ENCODE measurements around the gene IFIT3. TPM values are rescaled to one million over a fixed set of nuclear protein-coding genes. Genes with fewer than 3 reads are reported as not detected.

IFIT3 gene
- total RNA-seq, 3 donors from 2014 or later (not counting 1 experiment from before 2014, with no cell fraction given): 12.0 to 31.7 (median 12.2) TPM

DNA sequence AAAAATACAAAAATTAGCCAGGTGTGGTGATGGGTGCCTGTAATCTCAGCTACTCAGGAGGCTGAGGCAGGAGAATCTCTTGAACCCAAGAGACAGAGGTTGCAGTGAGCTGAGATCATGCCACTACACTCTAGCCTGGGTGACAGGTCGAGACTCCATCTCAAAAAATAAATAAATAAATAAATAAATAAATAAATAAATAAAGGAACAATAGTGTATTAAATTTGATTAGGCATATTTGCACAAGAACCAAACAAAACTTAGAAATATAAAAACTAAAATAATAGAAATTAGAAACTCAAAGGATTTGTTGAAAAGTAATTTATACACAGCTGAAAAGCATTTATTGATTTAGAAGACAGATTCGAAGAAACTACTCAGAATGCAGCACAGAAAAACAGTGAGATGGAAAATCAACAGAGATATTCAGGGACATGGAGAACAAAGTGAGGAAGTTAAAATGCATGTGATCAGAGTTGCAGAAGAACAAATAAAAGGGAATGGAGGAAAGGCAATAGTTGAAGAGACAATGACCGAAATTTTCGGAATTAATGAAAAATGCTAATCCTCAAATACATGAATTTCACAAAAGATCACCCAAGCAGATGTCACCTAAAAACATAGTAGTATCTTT lies 17.7 kb downstream of the IFIT3 start:
- Mint-ChIP-seq H3K4me3 (no peak overlapping the region), H3K27me3 (ENCODE audit: low read depth in 2 of 2) (peaks cover 16 to 54% of the 10 kb centered on the region in 2 donors), H3K9me3 (no peaks in the 10 kb centered on the region), H3K36me3 (no peaks in the 10 kb centered on the region), H3K4me1 (peaks cover 0 to 5% of the 10 kb centered on the region in 2 donors), H3K27ac (no peak overlapping the region)
- Histone ChIP-seq H3K36me3 (ENCODE audit: control insufficient read depth, insufficient read depth, low read length) (no peaks in the 10 kb centered on the region), H3K27ac (ENCODE audit: low read length) (no peak overlapping the region), H3K4me3 (ENCODE audit: low read length) (no peak overlapping the region), H3K27me3 (ENCODE audit: control insufficient read depth, insufficient read depth, low read length) (peaks cover 3% of the 10 kb centered on the region), H3K9me3 (ENCODE audit: control insufficient read depth, insufficient read depth, low read length) (no peaks in the 10 kb centered on the region), H3K4me1 (ENCODE audit: control insufficient read depth, insufficient read depth, low read length) (no peaks in the 10 kb centered on the region)
- DNase-seq (no peak), ATAC-seq (no peak)
- intact Hi-C loops (cut with micrococcal nuclease): no loop called here
- TF ChIP-seq, protein P1, sequence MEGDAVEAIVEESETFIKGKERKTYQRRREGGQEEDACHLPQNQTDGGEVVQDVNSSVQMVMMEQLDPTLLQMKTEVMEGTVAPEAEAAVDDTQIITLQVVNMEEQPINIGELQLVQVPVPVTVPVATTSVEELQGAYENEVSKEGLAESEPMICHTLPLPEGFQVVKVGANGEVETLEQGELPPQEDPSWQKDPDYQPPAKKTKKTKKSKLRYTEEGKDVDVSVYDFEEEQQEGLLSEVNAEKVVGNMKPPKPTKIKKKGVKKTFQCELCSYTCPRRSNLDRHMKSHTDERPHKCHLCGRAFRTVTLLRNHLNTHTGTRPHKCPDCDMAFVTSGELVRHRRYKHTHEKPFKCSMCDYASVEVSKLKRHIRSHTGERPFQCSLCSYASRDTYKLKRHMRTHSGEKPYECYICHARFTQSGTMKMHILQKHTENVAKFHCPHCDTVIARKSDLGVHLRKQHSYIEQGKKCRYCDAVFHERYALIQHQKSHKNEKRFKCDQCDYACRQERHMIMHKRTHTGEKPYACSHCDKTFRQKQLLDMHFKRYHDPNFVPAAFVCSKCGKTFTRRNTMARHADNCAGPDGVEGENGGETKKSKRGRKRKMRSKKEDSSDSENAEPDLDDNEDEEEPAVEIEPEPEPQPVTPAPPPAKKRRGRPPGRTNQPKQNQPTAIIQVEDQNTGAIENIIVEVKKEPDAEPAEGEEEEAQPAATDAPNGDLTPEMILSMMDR (IDR thresholded peaks at IDR 0.05): no peak
- WGBS (ENCODE audit: insufficient coverage): 89% methylated on average over 1 of the region's 4 CpGs

DNA sequence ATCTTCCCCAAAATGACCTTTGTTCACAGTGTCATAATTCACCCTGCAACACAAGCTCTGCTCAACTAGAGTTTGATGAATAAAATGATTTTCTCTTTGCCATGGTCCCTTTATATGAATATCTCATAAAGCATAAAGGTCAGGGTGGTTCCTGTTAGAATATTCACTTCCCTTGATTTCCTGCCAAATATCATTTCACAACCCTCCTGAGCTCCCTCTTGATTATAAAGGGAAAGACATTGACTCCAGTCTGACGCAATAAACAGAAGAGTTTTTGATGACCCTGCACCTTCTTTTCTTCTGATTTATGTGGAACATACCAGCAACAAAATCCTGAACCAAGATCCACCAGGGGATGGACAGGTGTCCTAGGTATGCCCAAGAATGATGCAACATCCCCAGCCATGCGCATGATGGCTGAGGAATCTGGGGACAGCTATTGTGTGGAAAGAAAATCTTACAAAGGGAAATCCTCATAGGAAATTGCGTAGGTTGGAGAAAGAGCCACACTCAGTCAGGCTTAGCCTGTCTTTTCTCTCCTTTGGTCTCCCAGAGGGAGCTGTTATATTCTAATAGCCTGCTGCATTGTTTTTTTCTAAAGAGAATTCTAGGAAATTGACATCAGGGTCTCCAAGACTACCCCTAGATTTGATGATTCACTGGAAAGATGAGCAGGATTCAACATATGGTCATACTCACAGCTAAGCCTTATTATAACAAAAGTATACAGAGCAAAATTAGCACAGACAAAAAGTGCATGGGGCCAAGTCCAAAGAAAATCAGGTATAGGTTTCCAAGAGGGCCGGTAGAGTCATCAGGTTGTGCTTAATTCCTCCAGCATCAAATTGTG lies 18.8 kb downstream of the IFIT3 start:
- Histone ChIP-seq H3K36me3 (ENCODE audit: control insufficient read depth, insufficient read depth, low read length) (no peaks in the 10 kb centered on the region), H3K9me3 (ENCODE audit: control insufficient read depth, insufficient read depth, low read length) (no peaks in the 10 kb centered on the region), H3K4me1 (ENCODE audit: control insufficient read depth, insufficient read depth, low read length) (no peaks in the 10 kb centered on the region), H3K4me3 (ENCODE audit: low read length) (no peak overlapping the region), H3K27me3 (ENCODE audit: control insufficient read depth, insufficient read depth, low read length) (peaks cover 3% of the 10 kb centered on the region), H3K27ac (ENCODE audit: low read length) (no peak overlapping the region)
- Mint-ChIP-seq H3K36me3 (no peaks in the 10 kb centered on the region), H3K4me1 (peaks cover 0 to 5% of the 10 kb centered on the region in 2 donors), H3K4me3 (no peak overlapping the region), H3K27ac (no peak overlapping the region), H3K27me3 (ENCODE audit: low read depth in 2 of 2) (peaks cover 18 to 62% of the 10 kb centered on the region in 2 donors), H3K9me3 (no peaks in the 10 kb centered on the region)
- ATAC-seq (no peak), DNase-seq (no peak)
- intact Hi-C loops (cut with micrococcal nuclease): no loop called here
- TF ChIP-seq, protein P1 (IDR thresholded peaks at IDR 0.05): no peak
- WGBS (ENCODE audit: insufficient coverage): 86% methylated on average over 4 of the region's 4 CpGs

DNA sequence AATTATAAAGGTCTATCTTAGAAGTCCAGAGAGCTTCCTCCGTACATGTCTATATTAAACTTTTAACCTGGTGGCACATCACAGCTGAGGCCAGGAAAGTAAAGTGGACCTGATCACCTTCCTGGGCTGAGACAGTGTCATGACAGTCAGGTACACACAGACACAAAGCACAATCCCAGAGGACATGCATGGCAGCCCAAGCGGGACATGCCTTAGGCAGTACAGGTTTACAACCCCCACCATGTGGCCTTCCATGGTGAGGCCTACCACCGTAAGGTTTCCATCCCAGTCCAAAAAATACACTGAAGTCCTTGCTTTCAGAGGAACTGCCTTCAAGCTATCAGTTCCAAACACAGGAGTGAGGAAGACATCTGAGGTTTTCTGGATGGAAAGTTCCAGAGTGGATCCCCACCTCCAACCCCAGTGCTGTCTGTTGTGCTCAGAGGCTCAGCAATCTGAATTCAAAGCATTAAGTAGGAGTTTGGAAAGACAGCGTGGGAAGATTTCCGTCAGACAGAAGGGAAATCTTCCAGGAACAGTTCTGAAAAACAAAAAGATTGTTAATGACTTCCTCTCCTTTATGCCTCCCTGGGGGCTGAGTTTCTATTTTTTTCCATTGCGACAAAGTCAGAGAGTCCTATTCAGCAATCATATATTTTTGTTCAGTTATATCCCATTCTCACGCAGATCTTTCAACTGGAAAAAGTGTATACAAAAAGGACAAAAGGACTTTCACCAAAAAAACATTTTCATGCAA lies 20.1 kb downstream of the IFIT3 start:
- Histone ChIP-seq H3K4me3 (ENCODE audit: low read length) (no peak overlapping the region), H3K36me3 (ENCODE audit: control insufficient read depth, insufficient read depth, low read length) (no peaks in the 10 kb centered on the region), H3K27ac (ENCODE audit: low read length) (no peak overlapping the region), H3K4me1 (ENCODE audit: control insufficient read depth, insufficient read depth, low read length) (no peaks in the 10 kb centered on the region), H3K27me3 (ENCODE audit: control insufficient read depth, insufficient read depth, low read length) (peaks cover 3% of the 10 kb centered on the region), H3K9me3 (ENCODE audit: control insufficient read depth, insufficient read depth, low read length) (no peaks in the 10 kb centered on the region)
- no peak for ATAC-seq
- Mint-ChIP-seq H3K4me1 (no peaks in the 10 kb centered on the region), H3K36me3 (no peaks in the 10 kb centered on the region), H3K9me3 (no peaks in the 10 kb centered on the region), H3K27ac (no peak overlapping the region), H3K27me3 (ENCODE audit: low read depth in 2 of 2) (peaks cover 24 to 69% of the 10 kb centered on the region in 2 donors), H3K4me3 (no peak overlapping the region)
- WGBS (ENCODE audit: insufficient coverage): 82% methylated on average over 7 of the region's 7 CpGs
- TF ChIP-seq, protein P1 (IDR thresholded peaks at IDR 0.05): no peak
- no peak for DNase-seq
- intact Hi-C loops (cut with micrococcal nuclease): no loop called here
